Uterus (tissue), 2 donors: ENCODE results near the gene COL23A1.

ENCODE experiments used
- POLR2A ChIP-seq, 2 donors: fragments of 450-650 bp; IDR thresholded peaks; one replicate each; pipeline ENCODE4 v1.6.1; 2016; ENCODE audit warnings: antibody characterized with exemption in 2 of 2, mild to moderate bottlenecking in 1 of 2, moderate library complexity in 1 of 2
- TF ChIP-seq, protein P1 (sequence below), 4 experiments: fragments of 200-600 bp in 2 of 4; fragments of 450-650 bp in 2 of 4; sonication (generic) in 2 of 4; IDR thresholded peaks; one replicate each; pipeline ENCODE4 v1.5.1; 2016 to 2019; ENCODE audit warnings: antibody characterized with exemption in 4 of 4, mild to moderate bottlenecking in 2 of 4, moderate library complexity in 1 of 4

DNA sequence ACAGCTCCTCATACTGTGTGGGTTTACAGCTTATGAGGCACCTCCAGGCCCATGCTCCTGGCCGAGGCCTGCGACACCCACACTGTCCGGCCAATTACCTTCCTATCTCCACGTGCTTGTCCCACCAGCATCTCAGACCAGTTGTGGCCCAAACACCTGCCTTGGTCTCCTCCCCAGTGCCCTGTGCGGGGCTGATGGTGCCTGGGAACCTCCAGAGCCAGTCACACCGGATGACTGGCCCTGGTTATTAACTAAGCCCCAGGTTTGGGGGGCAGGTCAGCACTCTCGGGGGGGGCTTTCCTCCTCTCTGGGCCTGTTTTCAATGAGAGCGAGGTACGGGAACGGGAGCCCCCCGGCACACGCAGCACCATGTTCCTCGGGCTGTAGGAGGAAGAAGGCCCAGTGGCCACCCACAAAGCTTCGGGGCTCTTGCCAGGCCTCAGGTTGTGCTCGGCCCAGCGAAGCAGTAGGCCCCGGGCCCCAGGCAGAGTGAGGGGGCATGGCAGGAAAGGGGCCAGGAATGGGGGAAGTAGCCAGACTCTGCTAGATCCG, 281.6 kb downstream of the COL23A1 start:
- TF ChIP-seq, protein P1, sequence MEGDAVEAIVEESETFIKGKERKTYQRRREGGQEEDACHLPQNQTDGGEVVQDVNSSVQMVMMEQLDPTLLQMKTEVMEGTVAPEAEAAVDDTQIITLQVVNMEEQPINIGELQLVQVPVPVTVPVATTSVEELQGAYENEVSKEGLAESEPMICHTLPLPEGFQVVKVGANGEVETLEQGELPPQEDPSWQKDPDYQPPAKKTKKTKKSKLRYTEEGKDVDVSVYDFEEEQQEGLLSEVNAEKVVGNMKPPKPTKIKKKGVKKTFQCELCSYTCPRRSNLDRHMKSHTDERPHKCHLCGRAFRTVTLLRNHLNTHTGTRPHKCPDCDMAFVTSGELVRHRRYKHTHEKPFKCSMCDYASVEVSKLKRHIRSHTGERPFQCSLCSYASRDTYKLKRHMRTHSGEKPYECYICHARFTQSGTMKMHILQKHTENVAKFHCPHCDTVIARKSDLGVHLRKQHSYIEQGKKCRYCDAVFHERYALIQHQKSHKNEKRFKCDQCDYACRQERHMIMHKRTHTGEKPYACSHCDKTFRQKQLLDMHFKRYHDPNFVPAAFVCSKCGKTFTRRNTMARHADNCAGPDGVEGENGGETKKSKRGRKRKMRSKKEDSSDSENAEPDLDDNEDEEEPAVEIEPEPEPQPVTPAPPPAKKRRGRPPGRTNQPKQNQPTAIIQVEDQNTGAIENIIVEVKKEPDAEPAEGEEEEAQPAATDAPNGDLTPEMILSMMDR (IDR thresholded peaks at IDR 0.05): no peak
- no peak for TF ChIP-seq POLR2A (IDR thresholded peaks at IDR 0.05)
